AG10803 (cell line): ENCODE data around the gene CTRB1.
"Not testable (repeated sequence)": the region's sequence is repeated elsewhere in the genome, so short reads cannot be mapped to it uniquely, and the experiment has no call there.

Experiments
- DNase-seq: peaks from one replicate; pipeline ENCODE4 v3.0.0; 2010; ENCODE audit warnings: low read depth
- H3K4me3 ChIP-seq: 2 replicates; pipeline ENCODE4 v1.5.1; 2011; ENCODE audit warnings: mild to moderate bottlenecking, low read length, control low read depth
- TF ChIP-seq, protein P1 (sequence below): conservative IDR thresholded peaks from 2 replicates; pipeline ENCODE4 v1.5.1; 2011; ENCODE audit warnings: mild to moderate bottlenecking, low read length, control low read depth, inconsistent platforms

CTRB1 gene

DNA sequence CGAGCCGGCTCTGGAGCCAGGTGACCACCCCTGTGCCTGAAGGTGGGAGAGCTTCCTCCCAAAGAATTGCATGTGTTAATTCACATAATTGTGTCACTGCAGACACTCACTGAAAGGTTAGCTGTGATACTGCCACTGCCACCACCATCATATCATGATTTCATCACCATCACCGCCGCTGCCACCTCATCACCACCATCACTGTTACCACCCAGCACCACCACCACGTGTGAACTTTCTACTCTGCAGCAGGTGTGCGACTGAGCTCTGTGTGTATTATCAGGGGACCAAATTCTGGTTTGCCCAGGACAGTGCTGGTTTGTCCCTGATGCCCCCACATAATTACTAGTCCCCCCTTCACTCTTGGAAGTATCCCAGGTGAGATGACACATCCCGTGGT is 17.4 kb downstream of the CTRB1 start:
- H3K4me3 ChIP-seq, result no peak overlapping the region
- TF ChIP-seq, protein P1, sequence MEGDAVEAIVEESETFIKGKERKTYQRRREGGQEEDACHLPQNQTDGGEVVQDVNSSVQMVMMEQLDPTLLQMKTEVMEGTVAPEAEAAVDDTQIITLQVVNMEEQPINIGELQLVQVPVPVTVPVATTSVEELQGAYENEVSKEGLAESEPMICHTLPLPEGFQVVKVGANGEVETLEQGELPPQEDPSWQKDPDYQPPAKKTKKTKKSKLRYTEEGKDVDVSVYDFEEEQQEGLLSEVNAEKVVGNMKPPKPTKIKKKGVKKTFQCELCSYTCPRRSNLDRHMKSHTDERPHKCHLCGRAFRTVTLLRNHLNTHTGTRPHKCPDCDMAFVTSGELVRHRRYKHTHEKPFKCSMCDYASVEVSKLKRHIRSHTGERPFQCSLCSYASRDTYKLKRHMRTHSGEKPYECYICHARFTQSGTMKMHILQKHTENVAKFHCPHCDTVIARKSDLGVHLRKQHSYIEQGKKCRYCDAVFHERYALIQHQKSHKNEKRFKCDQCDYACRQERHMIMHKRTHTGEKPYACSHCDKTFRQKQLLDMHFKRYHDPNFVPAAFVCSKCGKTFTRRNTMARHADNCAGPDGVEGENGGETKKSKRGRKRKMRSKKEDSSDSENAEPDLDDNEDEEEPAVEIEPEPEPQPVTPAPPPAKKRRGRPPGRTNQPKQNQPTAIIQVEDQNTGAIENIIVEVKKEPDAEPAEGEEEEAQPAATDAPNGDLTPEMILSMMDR, result no peak
- DNase-seq, result no peak

DNA sequence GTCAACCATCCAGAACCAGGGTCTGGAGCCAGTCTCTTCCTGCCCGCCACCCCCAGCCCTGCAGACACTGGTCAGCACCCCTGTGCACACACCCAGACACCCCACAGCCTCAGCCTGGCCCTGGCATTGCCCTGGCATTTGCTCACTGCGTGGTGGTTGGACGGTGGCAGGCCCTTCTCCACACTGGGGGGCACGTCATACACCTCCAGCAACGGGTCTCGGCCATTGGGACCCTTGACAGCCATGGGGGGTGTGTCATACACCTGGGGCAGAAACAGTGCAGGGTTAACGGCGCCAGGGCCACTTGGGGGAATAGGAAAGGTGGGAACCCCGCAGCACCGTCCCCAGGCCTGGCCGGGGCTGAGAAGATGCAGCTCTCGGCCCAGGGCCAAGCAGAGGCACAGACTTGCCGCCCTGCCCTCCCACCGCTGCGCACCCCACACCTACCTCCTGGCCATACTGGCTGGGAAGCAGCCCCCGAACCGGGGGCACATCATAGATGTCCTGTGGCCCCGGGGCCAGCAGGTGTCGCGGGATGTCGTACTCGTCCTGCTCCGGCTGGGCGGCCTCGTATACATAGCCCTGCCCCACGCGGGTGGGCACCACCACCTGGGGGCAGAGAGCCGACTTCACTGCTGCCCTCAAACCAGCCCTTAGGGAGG is 18.1 kb downstream of the CTRB1 start:
- no peak for DNase-seq
- TF ChIP-seq, protein P1, result no peak

DNA sequence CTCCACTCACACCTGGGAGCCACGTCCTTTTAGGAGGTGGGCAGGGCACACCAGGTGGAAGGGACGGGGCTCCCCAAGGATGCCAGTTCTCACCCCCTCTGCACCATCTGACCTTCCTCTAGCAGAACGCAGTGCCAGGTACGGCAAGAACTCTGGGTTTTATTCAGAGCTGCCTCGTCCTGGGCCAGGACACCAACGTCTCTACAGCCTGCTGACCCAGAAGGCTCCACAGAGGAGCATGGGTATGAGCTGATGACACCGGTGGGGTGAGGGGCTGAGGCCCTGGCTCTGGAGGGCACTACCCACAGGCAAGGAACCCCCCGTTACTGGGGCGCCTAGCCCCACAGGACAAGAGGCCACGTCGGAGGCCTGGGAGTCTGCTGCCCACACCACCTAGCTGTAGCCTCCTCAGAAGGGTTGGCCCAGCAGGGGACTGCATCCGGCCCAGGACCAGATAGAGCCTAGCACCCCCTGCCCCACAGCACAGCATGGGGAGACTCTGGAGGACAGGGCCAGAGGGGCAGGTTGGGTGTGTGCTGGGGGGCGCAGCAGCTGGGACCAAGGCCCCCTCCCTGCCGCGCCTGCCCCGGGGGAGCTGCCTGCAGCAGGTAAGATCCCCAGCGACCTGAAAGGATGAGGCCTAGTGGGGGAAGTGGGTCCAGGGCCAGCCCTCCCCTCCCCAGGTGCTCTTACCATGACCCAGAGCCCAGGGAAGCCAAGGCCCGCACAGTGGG is 18.8 kb downstream of the CTRB1 start:
- DNase-seq, result no peak
- no peak overlapping the region for H3K4me3 ChIP-seq

More for the DNA sequence above, 18.1 kb downstream of the CTRB1 start:
- H3K4me3 ChIP-seq, result no peak overlapping the region

DNA sequence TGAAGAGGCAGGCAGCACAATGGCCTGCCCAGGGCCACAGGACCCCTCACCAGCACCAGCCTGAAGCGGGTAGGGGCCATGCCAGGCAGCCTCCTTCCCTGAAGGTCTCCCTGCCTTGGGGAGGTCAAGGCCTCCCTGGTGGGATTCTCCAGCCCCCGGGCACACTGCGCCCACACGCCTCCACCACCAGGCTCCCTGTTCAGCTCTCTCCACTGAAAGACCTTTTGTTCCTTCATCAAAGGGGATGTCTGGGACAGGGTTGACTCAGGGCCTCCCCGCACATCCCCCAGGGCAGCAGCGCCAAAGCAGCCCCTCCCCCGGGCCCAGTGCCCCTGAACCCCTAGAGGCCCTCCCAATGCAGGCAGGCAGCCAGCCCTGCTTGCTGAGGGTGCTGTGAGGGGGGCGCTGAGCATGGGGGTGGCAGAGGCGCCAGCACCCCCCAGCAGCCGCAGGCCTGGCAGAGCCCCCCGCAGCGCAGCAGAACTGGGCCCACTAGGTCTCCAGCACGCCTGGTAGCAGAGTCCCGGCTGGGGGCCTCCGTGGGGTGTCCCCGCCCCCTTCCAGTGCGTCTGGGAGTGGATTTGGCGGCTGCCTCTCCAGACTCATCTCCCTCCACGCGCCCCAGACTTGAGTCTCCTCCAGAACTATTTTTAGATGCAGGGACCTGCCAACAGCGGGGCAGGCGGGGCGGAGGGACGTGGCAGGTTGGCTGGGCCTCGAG is 19.5 kb downstream of the CTRB1 start:
- peak overlapping the region; percentile 22 for H3K4me3 ChIP-seq
- TF ChIP-seq, protein P1, result no peak

More for the DNA sequence above, 18.8 kb downstream of the CTRB1 start:
- TF ChIP-seq, protein P1, result no peak

DNA sequence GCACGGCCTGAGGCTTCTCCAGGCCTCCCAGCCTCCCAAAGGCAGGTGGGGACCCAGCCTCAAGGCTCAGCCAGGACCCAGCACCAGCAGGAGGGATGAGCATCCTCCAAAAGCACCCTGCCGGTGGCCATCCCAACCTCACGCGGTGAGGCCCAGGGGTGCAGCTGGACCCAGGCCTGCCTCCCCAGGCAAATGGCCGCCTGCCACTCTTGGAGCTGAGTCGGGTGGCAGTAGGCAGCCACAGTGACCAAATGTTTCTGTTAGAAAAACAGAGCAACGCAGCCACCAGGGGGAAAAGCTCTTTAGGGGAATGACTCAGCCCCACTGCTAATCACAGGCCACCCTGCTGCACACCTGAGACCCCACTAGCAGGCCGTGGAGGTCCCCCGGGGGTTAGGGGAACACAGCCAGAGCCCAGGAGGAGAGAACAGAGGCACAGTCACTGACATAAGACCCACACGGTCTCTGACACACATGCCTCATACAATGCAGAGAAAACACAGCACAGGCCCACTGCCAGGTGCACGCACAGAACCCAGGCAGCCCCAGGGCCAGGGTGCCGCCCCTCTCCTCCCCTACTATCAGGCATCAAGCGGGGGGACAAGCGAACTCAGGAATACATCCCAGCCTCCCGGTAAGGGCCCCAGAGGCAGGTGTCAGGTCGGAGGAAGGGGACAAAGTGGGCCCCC is 20.2 kb downstream of the CTRB1 start:
- DNase-seq, result no peak
- peak overlapping the region; percentile 15; the same call in 1 of the 2 replicates for H3K4me3 ChIP-seq
- TF ChIP-seq, protein P1, result peak; percentile 40

More for the DNA sequence above, 19.5 kb downstream of the CTRB1 start:
- peak; percentile 93 for DNase-seq

DNA sequence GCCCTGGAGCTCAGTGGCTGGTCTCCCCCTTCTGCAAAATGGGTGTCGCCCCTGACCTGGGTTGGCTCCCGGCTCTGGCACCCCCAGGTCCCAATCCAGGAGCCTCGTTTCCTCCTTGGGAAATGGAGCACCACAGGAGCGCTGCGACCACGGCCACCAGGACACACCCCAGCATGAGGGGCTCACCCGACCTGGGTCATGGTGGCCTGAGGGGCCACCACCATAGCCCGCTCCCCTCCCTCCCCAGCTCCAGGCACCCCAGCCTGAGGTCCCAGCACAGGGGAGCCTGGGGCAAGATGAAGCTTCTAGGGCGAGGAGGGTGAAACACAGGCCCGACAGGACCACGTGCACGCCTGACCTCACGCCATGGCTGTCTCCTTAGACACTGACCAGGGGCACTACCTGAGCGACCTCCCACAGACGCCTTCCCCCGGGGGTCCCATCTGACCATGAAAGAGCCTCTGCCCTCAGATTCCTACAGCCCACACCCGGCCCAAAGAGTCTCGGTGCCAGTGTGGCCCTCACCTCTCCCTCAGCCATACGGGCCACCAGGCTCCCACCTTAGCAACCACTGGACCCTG is 20.8 kb downstream of the CTRB1 start:
- no peak overlapping the region for H3K4me3 ChIP-seq
- DNase-seq, result no peak
- TF ChIP-seq, protein P1, result no peak

DNA sequence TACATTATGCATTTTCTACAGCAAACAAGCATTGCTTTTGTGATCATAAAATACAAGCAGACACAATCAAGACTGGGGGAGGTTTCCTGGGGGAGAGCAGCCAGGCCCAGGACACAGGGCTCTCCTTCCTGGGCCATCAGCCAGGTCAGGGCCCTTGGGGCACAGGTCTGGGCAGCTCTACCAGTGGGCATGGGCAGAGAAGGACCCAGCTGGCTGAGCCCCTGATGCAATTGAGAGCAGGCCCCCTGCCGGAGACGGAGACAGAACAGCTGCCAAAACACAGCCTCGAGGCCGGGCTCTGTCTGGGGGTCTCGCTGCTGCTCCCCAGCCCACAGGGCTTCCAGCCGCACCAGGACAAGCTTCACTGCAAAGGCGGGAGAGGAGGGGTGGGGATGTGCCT is 21.8 kb downstream of the CTRB1 start:
- not testable (repeated sequence) for DNase-seq, H3K4me3 ChIP-seq
